ENCODE data around the gene VSTM2A.
A peak's percentile ranks its signal among the peaks of the same experiment; 100 is the strongest.
"Not testable (repeated sequence)": the region's sequence is repeated elsewhere in the genome, so short reads cannot be mapped to it uniquely, and the experiment has no call there.

Gene VSTM2A, protein sequence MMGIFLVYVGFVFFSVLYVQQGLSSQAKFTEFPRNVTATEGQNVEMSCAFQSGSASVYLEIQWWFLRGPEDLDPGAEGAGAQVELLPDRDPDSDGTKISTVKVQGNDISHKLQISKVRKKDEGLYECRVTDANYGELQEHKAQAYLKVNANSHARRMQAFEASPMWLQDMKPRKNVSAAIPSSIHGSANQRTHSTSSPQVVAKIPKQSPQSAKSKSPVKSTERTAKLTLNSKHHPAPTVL

DNA sequence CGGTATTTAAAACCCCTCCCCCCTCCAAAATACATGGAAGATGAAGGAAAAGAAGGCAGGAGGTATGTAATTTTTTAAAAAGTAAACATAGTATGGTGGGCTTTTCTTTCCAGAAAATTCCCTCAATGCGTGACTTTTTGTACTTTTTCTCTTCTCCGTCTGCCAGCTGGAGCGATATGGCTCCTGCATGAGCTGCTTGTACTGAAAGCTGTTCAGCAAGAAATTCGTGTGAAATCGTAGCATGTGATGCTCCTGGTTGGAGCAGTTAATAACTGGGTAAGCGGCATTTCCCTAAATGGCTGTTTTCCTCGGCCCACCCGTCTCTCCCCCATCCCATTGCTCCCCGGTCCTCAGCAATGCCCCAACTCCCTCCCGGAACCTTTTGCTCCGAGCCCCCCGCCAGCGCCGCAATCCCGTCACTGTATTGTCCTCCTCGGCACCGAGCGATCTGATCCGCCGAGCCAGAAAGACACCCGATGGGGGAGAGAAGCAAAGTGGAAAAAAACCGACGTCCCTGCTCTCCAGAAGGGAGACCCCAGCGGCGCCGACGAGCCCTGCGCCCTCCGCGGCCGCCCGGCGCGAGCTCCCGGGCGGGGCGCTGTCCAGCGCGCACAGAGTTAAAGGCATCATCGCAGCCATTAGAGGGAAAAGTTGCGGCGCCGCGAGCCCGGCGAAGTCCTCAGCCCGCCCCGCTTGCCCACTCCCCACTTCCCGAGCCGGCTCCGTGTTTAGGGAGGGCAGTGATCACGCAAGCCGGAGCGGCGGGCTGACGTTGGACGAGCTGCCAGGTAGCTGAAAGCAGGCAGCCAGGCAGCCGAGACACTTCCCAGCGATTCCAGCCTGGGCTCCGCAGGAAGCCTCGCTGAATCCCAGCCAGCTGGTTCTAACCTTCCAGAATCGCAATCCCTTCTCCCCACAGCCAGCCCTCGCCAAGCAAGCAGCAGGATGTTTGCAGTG, at the start of gene VSTM2A:
Gene VSTM2A (plus strand): TSS at position 707 of the 957 bp plus-strand sequence. CDS start 356 bp downstream, outside the sequence.
- DNase-seq (ENCODE audit: low spot score): no peak

DNA sequence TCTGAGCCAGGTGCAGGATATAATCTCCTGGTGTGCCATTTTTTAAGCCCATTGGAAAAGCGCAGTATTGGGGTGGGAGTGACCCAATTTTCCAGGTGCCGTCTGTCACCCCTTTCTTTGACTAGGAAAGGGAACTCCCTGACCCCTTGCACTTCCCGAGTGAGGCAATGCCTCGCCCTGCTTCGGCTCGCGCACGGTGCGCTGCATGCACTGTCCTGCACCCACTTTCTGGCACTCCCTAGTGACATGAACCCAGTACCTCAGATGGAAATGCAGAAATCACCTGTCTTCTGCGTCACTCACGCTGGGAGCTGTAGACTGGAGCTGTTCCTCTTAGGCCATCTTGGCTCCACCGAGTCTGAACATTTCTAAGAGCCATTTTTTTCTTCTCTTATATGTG, 37.6 kb upstream of the VSTM2A start:
- not testable (repeated sequence) for DNase-seq (ENCODE audit: low spot score)

DNA sequence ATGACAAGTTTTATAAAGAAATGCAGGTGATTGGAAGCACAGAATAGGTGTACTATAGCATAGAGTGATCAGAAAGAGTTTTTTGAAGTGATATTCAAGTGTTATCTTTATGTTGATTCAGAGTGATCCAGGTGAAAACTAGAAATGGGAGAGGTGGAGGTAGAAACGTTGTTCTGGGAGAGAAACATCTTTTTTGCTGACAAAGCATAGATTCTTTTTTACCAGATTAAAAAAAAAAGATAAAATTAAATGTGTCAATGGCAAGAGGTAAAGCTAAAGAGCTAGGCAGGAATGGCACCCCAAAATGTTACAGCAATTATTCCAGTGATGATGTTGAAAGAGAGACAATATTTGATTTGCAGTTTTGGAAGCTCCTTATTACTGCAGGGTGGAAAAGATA, 12.6 kb upstream of the VSTM2A start:
- DNase-seq (ENCODE audit: low spot score): no peak

DNA sequence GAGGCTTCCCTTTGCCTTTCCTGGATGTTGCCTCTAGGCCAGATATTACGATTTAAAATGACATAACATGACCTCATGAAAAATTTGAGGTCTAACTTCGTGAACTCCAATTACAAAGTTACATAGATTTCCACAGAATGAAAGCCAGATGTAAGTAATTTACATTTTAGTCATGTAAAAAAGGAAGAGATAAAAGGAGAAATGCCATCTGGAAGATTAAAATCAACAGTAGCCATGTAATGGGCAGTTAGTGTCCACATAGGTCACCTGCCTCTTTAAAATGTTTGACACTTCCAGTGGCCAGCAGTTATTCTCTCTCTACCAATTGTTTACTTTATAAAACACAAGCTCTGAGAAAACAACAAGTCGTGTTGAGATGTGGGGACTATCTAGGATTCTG, 4.1 kb upstream of the VSTM2A start:
- DNase-seq (ENCODE audit: low spot score): no peak

DNA sequence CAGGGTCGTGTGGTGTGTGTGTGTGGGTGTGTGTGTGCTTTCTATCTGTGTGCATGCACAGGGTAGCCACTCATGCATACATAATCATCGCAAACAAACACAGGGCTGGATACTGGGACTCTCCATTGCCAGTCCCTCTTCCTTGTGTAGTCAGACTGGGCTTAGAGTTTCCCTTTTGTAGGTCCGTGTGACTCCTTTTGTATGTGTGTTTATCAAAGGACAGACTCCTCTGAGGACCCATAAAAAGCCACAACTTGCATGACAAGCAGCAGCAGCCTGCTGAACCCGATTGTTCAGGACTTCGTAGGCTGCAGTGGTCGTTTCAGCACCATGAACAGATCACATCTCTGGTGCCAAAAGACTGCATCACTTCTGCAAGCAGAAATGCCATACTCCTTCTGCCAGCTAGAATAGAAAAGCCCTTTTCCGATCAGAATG, 895 bp downstream of the VSTM2A start:
- peak; percentile 45 for DNase-seq (ENCODE audit: low spot score)

DNA sequence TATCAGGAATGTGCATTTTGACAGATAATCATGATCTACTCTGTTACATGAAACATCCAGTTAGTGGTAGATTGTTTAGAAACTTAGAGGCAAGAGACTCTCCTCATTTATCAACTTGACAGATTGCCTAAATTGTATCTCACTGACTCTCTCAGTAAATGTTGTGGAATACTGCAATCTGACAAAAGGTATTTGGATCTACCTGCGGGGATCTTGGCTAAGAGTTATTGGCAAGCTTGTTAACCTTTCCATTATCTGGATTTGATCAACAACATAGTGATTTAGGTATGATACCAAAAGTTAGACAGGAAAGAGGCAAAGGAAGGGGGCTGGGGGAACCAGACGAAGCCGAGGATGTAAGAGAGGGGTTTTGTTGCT, 2.0 kb downstream of the VSTM2A start:
- no peak for DNase-seq (ENCODE audit: low spot score)

DNA sequence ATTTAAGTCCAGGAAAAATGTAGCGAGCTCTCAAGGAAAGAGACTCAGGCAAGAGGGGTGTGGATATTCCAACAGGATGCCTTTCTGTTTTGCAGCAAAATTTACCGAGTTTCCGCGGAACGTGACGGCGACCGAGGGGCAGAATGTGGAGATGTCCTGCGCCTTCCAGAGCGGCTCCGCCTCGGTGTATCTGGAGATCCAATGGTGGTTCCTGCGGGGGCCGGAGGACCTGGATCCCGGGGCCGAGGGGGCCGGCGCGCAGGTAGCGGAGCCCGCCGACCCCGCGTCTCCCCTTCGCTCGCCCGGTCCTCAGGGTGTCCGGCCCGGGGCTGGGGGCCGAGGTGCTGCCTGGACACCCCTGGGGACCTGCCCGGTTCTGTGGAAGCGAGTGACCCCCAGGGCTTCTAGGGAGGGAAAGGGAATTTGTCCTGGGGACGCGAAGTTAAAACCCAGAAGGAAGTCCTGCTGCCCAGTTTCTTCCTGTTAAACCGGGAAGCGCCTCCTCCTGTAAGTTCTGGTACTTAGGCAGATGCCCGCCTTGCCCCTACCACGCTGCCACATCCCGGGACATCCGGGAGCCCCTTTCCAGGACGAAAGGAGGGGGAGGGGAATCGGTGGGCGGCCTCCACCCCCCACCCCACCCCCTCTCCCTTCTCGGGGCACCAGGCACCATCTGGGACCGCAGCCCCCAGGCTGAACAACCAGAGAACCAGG, 2.5 kb downstream of the VSTM2A start:
- DNase-seq (ENCODE audit: low spot score): no peak

DNA sequence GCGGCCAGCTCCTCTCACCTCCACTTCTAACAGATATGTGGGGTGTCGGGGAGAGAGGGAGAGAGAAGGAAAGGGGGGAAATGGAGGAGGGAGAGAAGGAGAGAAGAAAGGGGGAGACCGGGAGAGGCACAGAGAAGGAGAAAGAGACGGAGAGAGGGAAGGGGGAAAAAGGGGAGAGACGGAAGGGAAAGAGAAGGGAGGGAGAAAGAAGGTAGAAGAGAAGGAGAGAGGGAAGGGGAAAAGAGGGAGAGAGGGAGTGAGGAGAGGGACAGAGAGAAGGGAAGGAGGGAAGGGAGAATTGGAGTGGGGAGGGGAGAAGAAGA, 3.0 kb downstream of the VSTM2A start:
- DNase-seq (ENCODE audit: low spot score): no peak

DNA sequence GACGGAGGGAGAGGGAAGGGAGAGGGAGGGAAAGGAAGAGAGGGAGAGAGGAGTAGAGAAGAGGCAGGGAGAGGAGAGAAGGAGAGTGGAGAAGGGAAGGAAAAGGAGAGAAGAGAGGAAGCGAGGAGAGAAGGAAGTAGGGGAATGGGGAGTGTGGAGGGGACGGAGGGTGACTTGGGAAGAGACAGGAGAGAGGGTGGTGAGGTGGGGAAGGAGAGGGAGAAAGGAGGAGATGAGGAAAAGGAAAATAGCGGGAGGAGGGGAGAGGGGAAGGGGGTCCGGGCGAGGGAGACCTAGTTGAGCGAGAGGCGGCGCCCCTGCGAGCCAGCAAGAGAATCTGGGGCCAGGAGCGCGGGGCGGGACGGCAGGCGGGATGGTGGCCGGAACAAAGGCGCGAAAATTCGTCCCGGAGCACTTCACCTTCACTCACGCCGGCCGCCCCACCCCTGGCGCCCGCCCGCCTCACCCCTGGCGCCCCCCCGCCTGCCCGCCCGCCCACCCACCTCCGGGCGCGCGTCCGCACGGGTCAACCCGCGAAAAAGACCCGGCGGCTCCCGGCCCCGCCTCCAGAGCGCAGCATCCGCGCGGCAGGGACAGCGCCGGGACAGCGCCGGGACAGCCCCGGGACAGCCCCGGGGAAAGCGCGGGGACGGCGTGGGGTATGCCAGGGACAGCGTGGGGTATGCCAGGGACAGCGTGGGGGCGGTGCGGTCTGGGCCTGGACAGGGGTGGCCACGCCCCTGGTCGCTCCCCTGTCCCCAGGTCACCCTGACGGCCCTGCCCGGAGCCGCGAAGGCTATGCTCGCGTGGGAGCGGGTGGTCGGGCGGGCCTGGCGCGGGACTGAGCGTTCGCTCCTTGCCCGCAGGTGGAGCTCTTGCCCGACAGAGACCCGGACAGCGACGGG, 4.2 kb downstream of the VSTM2A start:
- no peak for DNase-seq (ENCODE audit: low spot score)

DNA sequence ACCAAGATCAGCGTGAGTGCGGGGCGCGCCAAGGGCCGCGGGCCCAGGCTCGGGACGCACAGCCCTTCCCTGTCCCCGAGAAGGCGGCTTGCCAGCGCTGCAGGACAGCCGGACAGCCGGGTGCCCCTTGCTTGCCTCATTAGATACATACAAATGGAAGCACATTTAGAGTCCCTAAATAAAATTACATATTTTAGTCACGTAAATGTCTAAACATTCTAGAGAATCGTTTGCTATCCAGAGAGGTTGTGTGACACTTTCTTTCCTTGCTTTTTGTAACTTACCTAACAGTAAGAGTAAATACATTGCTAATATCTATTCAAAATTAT, 4.8 kb downstream of the VSTM2A start:
- no peak for DNase-seq (ENCODE audit: low spot score)

DNA sequence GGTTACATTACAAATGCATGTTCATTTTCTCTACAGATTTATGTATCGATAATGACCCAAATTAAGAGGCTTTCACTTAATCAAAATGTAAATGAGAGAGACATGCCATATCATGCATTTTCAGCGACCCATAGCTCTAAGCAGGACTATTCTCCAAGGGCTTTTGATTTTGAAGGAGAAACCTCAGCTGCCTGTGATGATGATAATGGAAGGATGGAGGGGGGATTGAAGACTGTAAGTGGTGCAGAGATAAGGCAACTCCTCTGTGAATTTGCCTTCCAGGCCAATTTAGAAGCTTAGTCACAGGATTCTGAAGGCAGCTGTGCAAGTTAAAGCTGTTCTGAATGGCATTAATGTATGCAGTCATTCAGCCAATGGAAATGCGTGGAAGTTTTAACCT, 8.3 kb downstream of the VSTM2A start:
- no peak for DNase-seq (ENCODE audit: low spot score)

DNA sequence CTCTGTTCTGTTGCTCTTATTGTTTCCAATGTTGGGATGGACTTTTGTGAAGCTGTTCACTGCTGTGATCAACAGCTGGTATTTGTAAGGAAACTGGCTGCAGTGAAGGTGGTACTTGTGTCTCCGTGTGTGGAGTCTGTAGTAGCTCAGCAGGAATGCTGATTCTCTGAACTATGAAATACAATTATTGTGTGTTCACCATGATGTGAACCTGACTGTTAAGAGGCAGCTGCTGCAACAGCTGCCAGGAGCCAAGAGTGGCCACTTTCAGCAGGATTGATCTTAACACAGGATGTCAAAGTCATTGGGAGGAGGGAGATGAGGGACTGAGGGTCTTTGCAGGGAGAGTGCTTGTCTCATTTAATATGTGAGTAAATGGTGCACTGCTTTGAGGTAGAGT, 13.9 kb downstream of the VSTM2A start:
- DNase-seq (ENCODE audit: low spot score): no peak

DNA sequence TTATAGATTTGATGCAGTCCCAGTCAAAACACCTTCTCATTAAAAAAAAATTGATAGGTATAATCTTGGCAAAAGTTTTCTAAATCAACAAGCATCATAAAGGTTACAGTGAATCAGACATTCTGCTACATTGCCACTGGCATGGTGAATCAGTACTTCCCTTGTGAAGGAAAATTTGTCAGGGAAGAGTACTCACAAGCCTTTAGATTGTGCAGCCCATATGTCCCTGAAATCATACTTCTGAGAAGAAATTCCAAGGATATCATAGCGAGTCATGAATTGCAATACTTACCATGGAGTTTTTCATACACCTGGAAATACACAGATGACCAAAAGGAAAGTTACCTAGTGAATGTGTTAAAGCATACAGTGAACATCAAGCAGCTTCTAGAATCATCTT, 17.2 kb downstream of the VSTM2A start:
- no peak for DNase-seq (ENCODE audit: low spot score)

DNA sequence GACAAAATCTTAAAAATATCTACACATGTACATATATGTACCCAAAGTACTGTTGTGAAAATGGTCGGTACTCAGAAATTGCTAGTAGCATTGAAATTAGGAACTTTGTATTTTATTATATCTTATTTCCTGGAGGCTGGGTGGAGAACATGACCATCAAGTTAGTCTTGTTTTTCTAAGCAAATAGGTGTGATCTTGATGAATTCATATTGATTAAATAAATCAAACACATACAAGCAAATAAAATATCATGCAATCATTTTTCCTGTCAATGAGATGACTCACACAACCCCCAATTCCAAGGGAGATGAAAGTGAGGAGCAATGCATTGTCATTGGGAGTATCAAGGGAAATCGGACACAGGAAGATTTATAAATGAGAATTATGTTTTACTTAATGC, 18.0 kb downstream of the VSTM2A start:
- DNase-seq (ENCODE audit: low spot score): no peak

DNA sequence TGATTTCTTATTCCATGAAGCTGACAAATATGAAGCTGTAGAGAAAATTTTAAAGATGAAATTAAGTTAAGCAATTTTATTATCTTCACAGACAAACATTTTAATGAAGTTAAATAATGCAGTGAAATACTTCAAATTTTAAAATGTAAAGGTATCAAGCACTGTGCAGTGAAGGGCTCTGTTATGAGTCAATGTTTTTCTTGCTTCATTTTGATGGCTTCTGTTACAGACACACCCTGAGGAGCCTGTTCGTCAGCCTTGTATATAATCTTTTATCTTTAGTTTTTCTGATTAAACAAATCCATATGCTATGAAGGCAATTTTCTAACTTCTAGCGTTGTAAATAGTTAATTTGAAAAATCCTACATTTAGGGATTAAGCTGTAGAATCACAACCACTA, 18.5 kb downstream of the VSTM2A start:
- DNase-seq (ENCODE audit: low spot score): no peak

DNA sequence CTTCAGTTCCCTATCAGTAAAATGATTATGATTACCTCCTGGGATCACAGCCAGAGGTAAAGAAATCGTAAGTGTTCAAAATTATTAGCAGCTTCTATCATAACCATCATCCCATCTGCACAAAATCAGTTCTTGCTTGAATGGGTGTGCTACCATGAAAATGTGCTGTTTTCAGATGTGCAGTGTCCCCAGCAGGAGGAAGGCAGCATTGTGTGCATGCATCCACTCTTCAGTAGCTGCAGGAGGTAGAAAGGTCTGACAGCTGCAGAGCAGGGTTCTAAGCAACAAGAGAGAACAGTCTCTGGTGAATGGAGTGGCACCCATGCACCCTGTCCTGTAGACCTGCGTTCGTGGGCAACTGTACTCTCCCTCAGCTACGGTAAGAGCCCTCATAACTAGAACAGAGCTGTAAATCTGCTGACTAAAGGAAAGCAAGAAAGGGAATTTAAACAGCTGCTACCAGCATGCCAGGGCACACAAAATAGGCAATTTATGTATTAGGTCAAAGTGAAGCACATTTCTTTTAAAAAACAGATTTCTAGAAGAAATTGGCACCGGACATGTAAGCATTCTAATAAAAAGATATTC, 21.2 kb downstream of the VSTM2A start:
- peak; percentile 23 for DNase-seq (ENCODE audit: low spot score)

DNA sequence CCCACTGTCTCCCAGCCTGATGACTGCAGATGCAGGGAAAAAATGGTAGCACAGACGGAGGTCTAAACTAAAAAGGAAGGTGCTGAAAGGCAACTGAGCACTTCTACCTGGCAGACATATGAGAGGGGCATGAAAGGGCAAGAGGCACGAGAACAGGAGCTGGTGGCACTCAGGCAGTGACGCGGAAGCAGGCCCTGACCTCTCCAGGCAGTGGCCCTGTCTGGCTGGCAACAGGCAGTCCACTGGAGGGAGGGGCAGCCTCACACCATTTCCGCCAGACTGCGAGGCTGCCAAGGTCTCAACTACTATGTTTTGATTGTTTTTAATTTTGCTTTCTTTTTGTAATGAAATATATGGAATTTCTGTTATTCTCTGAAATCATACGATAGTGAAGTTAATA, 23.3 kb downstream of the VSTM2A start:
- no peak for DNase-seq (ENCODE audit: low spot score)

DNA sequence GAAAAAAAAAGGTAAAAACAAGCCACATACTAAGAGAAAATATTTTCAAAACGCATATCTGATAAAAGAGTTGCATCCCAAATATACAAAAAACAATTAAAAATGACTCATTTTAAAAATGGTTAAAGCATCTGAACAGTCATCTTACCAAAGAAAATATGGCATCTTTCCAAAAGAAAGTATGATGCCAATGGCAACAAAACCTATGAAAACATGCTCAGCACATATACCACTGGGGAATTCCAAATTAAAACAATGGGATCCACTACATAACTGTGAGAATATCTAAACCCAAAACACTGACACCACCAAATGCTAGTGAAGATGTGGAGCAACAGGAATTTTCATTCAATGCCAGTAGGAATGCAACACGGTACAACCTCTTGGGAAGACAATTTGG, 39.3 kb downstream of the VSTM2A start:
- no peak for DNase-seq (ENCODE audit: low spot score)

DNA sequence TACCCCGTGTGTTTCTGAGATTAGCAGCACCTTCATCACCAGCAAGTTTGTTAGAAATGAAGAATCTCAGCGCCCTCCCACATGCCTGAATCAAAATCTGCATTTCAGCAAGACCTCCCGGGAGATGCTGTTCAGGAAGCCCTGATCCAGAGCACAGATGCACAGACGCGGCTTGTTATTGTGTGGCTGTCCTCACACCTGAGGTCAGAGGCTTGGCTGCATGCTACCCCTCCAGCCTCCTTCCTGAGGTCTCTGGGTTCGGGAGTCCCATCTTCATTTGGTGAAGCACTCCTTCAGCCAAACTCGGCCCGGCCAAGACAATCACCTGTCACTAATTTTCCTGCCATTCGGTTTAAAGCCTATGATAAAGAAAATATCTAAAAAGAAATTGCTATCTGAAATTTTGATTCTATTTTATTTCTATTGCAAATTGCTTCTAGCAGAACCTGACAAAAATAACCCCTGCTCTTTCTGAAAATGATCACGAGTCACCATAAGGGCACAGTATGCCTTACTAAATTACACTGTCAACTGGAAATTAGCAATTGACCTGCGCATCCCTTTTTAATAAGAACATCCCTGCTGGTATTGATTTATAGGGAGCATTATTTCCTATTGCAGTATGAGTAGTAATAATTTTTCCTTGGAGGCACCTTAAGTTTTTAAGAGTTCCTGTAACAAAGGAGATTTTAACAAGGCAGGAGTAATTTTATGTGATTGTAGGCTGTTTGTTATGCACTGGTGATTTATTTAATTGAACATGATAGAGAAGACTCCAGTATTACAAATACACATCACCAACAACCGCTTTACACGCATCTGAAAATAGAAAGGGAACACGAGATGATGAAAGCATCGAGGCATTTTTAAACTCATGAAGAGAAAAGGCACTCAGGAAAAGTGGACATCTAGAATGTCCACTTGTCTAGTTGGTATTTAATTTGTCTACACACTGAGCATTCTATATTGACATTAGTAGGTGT, 49.5 kb downstream of the VSTM2A start:
- DNase-seq (ENCODE audit: low spot score): no peak

DNA sequence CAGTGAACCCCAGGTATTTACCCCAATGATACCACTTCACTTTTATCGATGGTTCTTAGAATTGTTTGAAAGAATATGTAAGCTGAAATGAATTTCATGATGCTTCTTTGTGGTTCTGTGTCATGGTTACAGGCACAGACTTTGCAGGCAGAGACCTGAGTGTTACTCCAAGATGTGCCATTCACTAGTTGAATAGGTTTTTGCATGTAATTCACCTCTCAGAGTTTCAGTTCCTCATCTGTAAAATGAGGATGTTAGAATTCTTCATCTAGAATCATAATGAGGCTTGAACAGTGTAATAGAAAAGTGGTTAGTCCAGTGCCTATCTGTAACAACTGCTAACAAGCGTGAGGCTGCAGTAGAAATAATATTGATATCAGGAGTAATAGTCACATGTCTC, 54.6 kb downstream of the VSTM2A start:
- DNase-seq (ENCODE audit: low spot score): peak; percentile 58

All from NAMALWA (cell line).